UCSD-AML1 (cell line): Measurements from ENCODE around the gene ZNF33B.
A peak's percentile ranks its signal among the peaks of the same experiment; 100 is the strongest.
"Not testable (repeated sequence)": the region's sequence is repeated elsewhere in the genome, so short reads cannot be mapped to it uniquely, and the experiment has no call there.

Experiments used
- DNase-seq: peaks from one replicate; lab custom pipeline; 2025; ENCODE audit not compliant: unreplicated experiment; lab: John Stamatoyannopoulos, UW

Gene ZNF33B

GRCh38 chr10:42638055-42638820 lies at the start of gene ZNF33B:
Gene ZNF33B (minus strand): TSS chr10:42638570. CDS start chr10:42636928, 1,642 bp downstream.
- DNase-seq = peak; percentile 95

- no peak for DNase-seq
Measured at GRCh38 chr10:42684517-42684916, 46.1 kb upstream of the ZNF33B start.

DNA sequence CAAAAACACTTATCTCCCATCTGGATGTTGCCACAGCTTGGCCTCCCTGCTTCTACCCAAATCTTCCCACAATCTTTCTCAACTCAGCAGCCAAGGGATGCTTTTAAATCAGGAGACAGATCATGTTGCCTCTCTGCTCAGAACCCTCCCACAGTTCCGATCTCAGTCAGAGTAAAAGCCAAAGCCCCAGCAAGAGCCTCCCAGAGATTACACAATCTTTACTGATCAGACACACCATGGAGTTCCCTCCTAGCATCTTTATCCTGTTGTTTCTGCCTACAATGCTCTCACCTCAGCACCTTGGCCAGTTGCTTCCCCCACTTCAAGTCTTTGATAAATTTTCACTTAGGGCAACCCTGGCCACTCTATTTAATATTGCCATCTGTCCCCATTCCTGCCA lies 41.9 kb upstream of the ZNF33B start:
- no peak for DNase-seq

GRCh38 chr10:42665181-42665979 lies 27.0 kb upstream of the ZNF33B start:
- DNase-seq = not testable (repeated sequence)

- DNase-seq = no peak
Measured at GRCh38 chr10:42654419-42654818, 16.0 kb upstream of the ZNF33B start.

DNA sequence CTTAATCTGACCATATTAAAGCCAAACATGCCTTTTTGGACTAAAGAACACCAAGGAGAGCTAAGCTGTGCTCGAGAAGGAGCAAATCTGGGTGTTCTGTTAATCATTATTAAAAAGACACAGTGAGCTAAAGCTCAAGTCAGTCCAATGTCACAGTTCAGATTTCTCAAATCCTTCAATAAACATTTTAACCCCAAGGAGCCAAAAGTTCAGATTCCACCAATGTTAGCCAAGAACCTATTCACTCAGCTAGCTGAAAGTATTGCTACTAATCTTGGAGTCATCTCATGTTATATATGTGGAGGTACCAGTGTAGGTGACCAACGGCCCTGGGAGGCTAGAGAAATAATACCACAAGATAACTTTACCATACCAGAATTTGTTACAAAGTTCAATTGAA lies 14.5 kb upstream of the ZNF33B start:
- DNase-seq = no peak

DNA sequence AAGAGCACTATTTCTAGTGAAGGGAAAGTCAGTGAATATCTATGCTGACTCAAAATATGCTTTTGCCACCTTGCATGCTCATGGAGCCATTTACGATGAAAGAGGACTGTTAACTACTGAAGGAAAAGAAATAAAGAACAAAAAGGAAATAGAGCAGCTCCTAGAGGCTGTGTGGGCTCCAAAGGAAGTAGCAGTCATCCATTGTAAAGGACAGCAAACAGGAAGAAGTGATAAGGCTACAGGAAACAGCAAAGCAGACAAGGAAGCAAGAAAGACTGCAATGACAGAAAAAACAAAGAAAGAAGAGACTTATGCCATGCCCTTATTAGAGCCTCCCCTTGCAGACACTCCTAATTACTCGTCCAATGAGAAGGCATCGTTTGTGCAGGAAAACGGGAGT lies 12.0 kb upstream of the ZNF33B start:
- no peak for DNase-seq

- no peak for DNase-seq
Measured at GRCh38 chr10:42648512-42648911, 10.1 kb upstream of the ZNF33B start.

DNA sequence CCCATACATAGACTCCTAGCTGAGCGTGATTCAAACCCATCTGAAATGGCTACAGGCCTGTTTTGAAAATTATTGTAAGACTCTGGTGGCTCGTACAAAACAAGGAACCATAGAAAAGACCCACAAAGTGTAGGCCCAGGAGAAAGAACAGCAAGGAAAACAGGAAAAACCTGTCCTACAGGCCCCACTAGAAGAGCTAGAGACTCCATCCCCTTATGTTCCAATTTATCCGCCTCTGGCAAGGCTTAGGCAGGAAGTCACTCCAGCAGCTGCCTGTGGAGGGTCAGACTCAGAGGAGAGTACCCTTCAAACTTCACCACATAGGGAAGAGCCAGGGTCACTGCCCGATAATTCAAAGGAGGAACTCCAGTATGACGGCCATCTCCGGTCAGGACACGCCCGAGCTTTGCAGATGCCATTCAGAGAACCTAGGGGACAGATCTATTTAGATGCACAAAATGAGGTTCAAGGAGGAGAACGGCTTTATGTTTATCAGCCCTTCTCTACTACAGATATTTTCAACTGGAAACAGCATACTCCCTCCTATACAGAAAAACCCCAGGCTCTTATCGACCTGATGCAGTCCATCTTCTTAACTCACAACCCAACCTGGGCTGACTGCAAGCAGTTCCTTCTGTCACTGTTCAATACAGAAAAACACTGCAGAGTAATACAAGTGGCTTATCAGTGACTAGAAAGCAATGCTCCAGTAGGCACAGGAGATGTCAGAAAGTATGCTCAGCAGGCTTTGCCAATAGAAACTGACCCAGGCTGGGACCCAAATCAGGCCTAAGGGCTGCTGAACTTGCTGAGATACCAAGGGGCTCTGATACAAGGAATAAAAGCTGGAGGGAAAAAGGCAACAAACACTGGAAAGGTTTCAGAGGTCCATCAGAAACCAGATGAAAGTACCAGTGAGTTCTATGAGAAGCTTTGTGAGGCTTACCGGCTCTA lies 8.6 kb upstream of the ZNF33B start:
- no peak for DNase-seq

GRCh38 chr10:42646214-42646613 lies 7.8 kb upstream of the ZNF33B start:
- DNase-seq = no peak

DNA sequence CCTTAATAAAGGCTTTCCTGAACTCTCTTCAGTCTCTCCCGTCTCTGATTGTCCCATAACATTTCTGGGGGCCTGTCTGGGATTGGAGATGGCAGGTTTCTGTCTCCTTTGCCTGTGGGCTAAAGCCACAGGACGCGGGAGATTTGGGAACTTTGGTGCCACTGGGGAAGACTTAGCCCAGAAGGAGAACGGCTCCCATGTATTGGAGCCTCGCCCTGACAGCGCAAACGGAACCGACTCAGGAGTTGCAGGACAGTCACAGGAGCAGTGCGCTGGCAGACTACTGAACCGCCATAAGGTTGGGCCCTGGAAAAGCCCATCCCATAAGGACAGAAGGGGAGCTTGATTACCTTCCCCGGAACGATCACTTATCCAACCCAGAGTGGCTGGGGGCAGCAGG lies 7.1 kb upstream of the ZNF33B start:
- no peak for DNase-seq

GRCh38 chr10:42645103-42645502 lies 6.7 kb upstream of the ZNF33B start:
- DNase-seq = no peak

GRCh38 chr10:42640610-42641229 lies 2.4 kb upstream of the ZNF33B start:
- no peak for DNase-seq

GRCh38 chr10:42638821-42639270 lies 476 bp upstream of the ZNF33B start:
- DNase-seq = no peak

- DNase-seq = no peak
Measured at GRCh38 chr10:42637648-42638054, 719 bp downstream of the ZNF33B start.

DNA sequence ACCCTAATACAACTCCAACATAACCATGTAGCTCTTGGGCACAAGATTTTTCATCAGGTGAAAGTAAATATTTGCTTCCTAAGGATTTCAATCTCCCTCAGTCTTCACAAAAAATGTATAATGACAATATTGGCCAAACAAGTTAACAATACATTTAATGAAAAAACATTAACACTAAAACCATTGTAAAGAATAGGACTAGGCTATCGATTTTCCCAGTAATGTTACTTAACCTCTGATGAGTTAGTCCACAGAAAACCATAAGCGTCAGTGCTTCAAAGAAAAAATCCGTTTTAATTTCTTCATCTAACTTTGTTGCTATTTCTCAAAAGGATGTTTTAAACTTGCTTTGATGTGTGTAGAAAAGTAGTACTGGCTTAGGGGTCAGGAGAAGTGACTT lies 1.2 kb downstream of the ZNF33B start:
- no peak for DNase-seq

- no peak for DNase-seq
Measured at GRCh38 chr10:42635098-42635497, 3.3 kb downstream of the ZNF33B start.

- DNase-seq = no peak
Measured at GRCh38 chr10:42632564-42632963, 5.8 kb downstream of the ZNF33B start.

- no peak for DNase-seq
Measured at GRCh38 chr10:42630537-42631134, 7.7 kb downstream of the ZNF33B start.

DNA sequence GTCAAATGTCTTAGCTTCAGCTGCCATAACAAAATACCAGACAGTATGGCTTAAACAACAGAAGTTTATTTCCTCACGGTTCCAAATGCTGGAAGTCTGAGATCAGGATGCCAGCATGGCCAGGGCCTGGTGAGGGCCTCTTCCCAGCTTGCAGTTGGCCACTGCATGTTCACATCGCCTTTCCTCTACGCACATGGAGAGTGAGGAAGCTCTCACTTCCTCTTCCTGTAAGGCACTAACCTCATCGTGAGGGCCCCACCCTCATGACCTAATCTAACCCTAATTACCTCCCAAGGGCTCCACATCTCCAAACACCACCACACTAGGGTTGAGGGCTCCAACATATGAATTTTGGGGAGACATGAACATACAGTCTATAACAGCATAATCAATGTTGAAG lies 14.4 kb downstream of the ZNF33B start:
- DNase-seq = no peak
